Mucosa of descending colon (tissue), 3 donors: ENCODE measurements around the gene PPP1R17. TPM values are rescaled to one million over a fixed set of nuclear protein-coding genes. Genes with fewer than 3 reads are reported as not detected.

Experiments
- ATAC-seq: fragments of 200-7000 bp; cut with Tn5 transposase; one replicate; pipeline ENCODE4 v1.9.1; 2020; ENCODE audit warnings: mild to moderate bottlenecking, moderate library complexity
- DNase-seq, 3 donors: peaks; one replicate each; pipeline ENCODE4 v3.0.0-alpha.2; 2020
- H3K36me3 ChIP-seq: fragments of 200-600 bp; one replicate; pipeline ENCODE4 v1.8.0; 2021; ENCODE audit warnings: low read depth, mild to moderate bottlenecking
- H3K4me1 ChIP-seq: fragments of 200-600 bp; one replicate; pipeline ENCODE4 v1.8.0; 2021; ENCODE audit warnings: low read depth, mild to moderate bottlenecking
- H3K4me3 ChIP-seq: fragments of 200-600 bp; one replicate; pipeline ENCODE4 v1.8.0; 2021; ENCODE audit warnings: mild to moderate bottlenecking
- H3K9me3 ChIP-seq: fragments of 200-600 bp; one replicate; pipeline ENCODE4 v1.8.0; 2021; ENCODE audit warnings: mild to moderate bottlenecking
- intact Hi-C, 2 donors: fragments of 100-400 bp; cut with DNase I in 1 of 2; cut with micrococcal nuclease in 1 of 2; formaldehyde crosslinking; loops; one replicate each; pipeline versions ENCODE4 v1.11.0 to v1.11.1; 2022; cut with DNase I, micrococcal nuclease
- total RNA-seq, 3 donors: library from RNA; stranded (reverse); fragmentation: NEBNext Ultra II Directional in 2 of 3; extraction: Animal tissue kit (Norgen Biotek cat#: 25700) in 2 of 3; gene quantifications; one replicate each; pipeline versions ENCODE4 v1.2.1 to v1.2.4, GENCODE V29; 2021 to 2023
- TF ChIP-seq, protein P1 (sequence below): fragments of 200-600 bp; IDR thresholded peaks from one replicate; pipeline ENCODE4 v1.8.0; 2022; ENCODE audit warnings: antibody characterized with exemption, mild to moderate bottlenecking
- donor health status: DM: no; HTN: no; CAD: no; lungs with moderate emphysema.
- donor health status: DM: no; HTN: no; CAD: no.
- donor health status: DM: no; HTN: yes; CAD: no.

The PPP1R17 gene
- total RNA-seq, 3 donors from 2014 or later: not detected

DNA sequence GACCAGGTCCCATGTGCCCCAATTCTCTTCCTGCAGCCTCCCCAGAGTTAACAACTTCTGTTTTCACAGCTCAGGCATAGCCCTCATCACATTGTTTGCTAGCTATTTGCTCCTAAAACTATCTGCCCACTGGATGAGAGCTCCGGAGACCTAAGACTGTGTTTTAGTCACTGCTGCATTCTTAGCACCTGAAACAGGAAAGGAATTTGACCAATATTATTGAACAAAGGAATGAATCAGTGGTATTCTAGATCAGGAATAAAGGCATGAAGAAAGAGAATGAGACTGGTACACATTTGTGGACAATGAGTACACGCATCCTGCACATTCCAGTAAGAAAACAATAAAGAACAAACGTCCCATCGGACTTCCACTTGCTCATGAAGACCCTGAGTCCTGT, 54.8 kb downstream of the PPP1R17 start:
- no peaks in the 10 kb centered on the region for H3K9me3 ChIP-seq
- no peaks in the 10 kb centered on the region for H3K36me3 ChIP-seq
- TF ChIP-seq, protein P1, sequence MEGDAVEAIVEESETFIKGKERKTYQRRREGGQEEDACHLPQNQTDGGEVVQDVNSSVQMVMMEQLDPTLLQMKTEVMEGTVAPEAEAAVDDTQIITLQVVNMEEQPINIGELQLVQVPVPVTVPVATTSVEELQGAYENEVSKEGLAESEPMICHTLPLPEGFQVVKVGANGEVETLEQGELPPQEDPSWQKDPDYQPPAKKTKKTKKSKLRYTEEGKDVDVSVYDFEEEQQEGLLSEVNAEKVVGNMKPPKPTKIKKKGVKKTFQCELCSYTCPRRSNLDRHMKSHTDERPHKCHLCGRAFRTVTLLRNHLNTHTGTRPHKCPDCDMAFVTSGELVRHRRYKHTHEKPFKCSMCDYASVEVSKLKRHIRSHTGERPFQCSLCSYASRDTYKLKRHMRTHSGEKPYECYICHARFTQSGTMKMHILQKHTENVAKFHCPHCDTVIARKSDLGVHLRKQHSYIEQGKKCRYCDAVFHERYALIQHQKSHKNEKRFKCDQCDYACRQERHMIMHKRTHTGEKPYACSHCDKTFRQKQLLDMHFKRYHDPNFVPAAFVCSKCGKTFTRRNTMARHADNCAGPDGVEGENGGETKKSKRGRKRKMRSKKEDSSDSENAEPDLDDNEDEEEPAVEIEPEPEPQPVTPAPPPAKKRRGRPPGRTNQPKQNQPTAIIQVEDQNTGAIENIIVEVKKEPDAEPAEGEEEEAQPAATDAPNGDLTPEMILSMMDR: no peak
- no peak overlapping the region for H3K4me3 ChIP-seq
- no peak for DNase-seq
- H3K4me1 ChIP-seq: no peaks in the 10 kb centered on the region
- intact Hi-C loops: loop anchor here in 1 of 2 donors (5.0 kb wide), 1 partner anchor 460 kb away; no protein-coding TSS in a partner anchor
- no peak for ATAC-seq

DNA sequence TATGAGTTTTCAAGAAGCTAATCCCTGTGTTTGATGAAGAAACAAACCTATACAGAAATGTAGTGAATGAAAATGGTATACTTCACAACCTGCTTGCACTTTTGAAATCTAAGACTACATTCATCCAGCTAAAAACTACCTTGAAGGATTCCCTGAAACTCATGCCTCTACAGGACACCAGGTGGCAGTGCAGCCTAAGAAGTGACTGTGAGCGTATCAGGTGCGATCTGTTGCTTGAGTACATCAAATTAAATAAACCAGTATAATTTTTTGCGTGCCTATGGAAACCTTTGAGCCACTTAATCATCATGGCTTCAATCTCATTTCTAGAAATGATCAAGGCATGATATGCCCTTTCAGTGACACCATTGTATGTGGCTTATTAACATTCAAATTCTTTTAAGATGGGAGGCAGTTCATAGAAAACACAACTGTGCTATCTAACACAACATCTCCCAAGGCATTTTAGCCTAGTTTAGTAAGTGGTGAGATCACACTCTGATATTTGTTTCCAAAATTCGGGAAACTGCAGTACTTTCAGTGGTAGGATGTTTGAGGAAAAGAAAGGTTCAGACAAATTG, 57.4 kb downstream of the PPP1R17 start:
- DNase-seq: peak in 2 of 3 donors; percentile 59 to 82
- H3K4me3 ChIP-seq: no peak overlapping the region
- TF ChIP-seq, protein P1: peak; percentile 75
- H3K9me3 ChIP-seq: no peaks in the 10 kb centered on the region
- no peaks in the 10 kb centered on the region for H3K4me1 ChIP-seq
- ATAC-seq: peak; percentile 72
- intact Hi-C loops: loop anchor here (2.0 to 5.0 kb wide), 2 partner anchors 458 to 460 kb away; no protein-coding TSS in a partner anchor
- H3K36me3 ChIP-seq: no peaks in the 10 kb centered on the region

DNA sequence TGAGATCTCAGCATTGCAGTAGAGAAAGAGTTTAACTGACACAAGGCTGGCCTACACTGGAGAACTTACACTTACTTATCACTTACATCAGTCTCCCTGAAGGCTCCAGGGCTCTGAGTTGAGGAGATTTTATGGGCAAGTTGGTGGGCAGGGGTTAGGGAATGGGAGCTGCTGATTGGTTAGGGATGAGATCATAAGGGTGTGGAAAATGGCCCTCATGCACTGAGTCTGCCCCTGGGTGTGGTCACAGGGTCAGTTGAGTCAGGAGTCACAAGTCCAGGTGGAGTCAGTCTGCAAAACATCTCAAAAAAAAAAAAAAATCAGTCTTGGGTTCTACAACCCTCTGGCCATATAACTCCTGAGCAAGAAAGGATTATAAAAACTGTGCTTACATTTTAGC, 60.5 kb downstream of the PPP1R17 start:
- H3K4me1 ChIP-seq: no peaks in the 10 kb centered on the region
- DNase-seq (peak in 1 of 3 donors; percentile 7), ATAC-seq (peak; percentile 78)
- intact Hi-C loops: no loop called here
- TF ChIP-seq, protein P1: no peak
- no peak overlapping the region for H3K4me3 ChIP-seq
- H3K36me3 ChIP-seq: no peaks in the 10 kb centered on the region
- H3K9me3 ChIP-seq: no peaks in the 10 kb centered on the region

DNA sequence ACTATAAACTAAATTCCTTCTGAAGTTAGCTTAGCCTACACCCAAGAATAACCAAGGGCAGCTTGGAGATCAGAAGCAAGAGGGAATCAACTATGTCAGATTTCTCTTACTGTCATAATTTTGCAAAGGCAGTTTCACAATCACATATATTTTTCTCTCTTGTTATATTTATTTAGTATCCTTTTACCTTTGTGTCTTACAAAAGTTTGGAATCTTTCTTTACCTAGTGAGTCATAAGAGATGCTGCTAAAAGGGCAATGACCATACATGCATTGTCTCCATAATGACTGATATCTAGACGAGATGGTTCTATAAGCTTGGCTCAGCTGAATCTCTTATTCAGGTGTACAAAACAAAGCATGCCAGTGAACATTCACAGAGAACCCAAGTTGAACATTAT, 61.1 kb downstream of the PPP1R17 start:
- Histone ChIP-seq H3K36me3 (no peaks in the 10 kb centered on the region), H3K4me3 (no peak overlapping the region), H3K9me3 (no peaks in the 10 kb centered on the region), H3K4me1 (no peaks in the 10 kb centered on the region)
- intact Hi-C loops: no loop called here
- ATAC-seq: no peak
- no peak for DNase-seq
- TF ChIP-seq, protein P1: no peak

DNA sequence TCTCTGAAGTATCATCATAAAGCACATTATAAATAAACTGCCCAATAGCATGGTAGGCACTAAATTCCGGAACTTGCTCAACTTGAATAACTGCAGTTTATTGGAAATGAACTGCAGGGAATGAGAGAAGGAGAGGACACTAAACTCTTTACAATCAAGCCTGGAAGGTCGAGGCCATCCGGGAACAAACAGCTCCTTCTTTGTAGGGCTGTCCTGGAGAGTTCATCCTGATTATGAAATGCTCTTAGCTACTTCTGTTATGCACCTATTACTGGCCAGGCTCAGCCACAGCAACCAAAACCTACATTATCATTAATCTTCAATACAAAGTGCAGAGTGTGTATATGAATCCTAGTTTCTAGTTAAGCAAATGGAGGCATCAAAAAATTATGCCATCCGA, 64.7 kb downstream of the PPP1R17 start:
- intact Hi-C loops: no loop called here
- TF ChIP-seq, protein P1: no peak
- ATAC-seq (no peak), DNase-seq (no peak)
- Histone ChIP-seq H3K4me3 (no peak overlapping the region), H3K36me3 (no peaks in the 10 kb centered on the region), H3K4me1 (no peaks in the 10 kb centered on the region), H3K9me3 (no peaks in the 10 kb centered on the region)

Other genes starting within 250 kb of the PPP1R17 start
- 1 to 10 TPM; 1.7 to 2.4 (median 2.3) TPM for gene ITPRID1, start 173.1 kb upstream of the PPP1R17 start, total RNA-seq